DMS53 treated with DMSO at 0.1 percent for 48 hours (cell line): Measurements from ENCODE around the gene ZNF816.
"Not testable (repeated sequence)": the region's sequence is repeated elsewhere in the genome, so short reads cannot be mapped to it uniquely, and the experiment has no call there.

ENCODE experiments used
- DNase-seq: peaks from one replicate; lab custom pipeline; 2025; ENCODE audit not compliant: unreplicated experiment; lab: John Stamatoyannopoulos, UW

The ZNF816 gene

DNA sequence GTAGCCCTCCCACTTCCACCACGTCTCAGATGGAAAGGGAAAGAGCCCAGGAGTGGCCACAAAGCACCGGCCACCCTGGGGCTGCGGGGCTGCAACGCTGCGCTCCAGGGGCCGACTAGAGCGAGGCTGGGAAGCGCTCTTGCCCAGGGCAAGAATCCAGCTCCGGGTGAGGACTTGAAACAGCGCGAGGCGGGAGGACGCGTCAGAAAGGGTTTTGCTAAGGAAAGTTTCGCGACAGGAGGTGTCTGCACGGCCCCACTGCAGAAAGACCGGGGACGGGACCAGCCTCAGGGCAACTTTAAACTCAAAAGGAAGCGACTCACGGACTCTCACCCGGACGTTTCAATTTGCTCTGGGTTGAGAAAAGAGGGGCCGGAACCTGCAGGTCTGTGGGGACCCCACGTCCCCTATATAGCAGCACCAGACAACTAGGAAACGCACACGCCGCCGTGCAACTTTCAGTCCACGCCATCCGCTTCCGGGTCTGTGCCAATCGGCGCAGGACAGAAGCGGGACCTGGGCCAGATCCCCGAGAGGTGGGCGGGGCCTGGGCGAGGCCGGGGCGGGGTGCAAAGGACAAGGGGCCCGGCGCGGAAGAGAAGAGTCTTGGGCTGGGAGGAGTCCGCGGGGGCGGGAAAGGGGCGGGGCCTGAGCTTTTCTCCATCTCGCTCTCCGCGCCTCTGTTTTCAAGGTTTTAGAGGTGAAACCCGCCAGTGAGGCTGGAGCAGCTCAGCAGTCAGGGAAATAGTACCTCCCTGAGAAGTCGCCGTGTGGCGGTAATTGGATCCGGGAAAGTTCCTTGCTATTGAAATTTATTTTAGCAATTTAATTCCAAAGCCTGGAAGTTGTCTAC, at the start of gene ZNF816:
Gene ZNF816, minus strand, starts transcription at position 488 of the 853 bp plus-strand sequence. CDS start 6,792 bp downstream, outside the sequence.
- peak; percentile 90 for DNase-seq

DNA sequence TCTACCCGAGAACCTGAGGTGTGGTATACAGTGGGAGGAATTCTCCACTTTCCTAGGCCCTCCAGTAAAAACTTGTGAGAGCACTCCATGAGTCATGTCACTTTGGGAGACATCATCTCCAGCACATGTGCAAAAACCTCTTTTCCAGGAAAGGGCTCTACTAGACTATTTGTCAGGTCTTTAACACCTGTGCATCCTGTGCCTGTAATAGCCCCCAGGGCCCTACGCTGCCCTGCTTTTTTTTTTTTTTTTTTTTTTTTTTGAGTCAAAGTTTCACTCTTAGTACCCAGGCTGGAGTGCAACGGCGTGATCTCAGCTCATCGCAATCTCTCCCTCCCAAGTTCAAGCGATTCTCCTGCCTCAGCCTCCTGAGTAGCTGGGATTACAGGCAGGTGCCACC, 49.3 kb upstream of the ZNF816 start:
- DNase-seq = no peak

DNA sequence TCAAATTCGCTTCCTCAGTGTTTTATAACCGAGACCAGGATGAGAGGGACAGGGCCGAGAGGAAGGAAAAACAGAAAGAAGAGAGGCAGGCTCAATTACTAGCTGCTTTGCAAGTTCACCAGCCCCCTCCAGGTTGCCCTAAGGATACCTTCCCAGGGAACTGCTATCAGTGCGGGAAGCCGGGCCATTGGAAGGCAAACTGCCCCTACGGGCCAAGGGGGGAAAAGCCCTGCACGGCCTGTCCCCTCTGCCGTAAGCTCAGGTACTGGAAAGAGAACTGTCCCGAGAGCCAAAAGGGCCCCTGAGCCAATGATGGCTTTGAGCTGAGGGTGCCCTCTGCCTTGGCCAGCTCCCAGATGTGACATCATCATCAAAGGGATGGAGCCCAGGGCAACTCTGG, 47.8 kb upstream of the ZNF816 start:
- no peak for DNase-seq

DNA sequence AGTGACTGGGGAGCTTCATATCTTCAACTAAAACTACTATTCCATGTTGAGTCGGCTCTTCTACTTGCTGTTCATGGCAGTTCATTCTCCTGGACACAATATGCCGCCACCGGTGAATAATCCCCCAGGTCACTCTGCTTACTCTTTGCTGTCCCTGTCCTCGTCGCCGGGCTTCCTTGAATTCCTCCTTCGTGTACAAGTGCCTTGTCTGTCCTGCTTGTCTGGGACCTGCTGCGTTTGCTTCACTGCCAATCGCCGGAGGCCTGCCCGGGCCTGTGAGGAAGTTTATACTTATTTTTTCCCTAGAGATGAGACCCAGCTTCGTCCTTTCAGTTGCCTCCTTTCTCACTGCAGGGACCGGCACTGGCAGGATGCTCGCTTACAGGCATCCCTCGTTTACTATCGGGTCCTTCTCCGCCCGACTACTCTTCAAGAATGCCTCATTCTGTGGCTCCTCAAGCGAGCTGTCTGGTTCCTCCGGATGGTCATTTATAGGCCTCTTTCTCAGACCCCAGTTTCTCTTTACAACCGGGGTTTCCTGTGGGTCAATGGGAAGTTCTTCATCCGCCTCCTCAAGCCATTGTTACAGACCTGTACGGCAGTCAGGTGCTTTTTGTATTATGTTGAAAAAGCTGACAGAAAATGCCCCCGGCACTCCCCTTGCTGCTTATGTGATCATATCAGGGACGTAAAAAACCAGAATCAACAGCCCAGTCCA, 45.5 kb upstream of the ZNF816 start:
- no peak for DNase-seq

DNA sequence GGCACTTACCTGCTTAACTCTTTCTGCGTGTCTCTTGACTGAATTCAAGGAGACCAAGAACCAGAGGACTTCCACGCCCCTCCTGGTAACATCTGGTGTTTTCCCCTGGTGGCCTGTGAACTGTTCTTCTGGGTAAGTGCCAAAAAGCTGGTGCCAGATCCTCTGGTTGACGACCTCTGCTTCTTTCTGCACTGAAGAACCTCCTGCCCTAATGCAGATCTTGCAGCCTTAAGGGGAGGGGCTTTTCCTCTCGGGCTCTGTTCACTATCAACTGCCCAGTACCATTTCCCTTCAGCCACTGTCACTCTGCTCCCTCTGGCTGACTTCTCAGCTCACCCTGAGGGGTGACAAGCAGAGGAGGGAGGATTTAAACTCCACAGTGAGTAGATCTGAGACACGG, 44.9 kb upstream of the ZNF816 start:
- no peak for DNase-seq

DNA sequence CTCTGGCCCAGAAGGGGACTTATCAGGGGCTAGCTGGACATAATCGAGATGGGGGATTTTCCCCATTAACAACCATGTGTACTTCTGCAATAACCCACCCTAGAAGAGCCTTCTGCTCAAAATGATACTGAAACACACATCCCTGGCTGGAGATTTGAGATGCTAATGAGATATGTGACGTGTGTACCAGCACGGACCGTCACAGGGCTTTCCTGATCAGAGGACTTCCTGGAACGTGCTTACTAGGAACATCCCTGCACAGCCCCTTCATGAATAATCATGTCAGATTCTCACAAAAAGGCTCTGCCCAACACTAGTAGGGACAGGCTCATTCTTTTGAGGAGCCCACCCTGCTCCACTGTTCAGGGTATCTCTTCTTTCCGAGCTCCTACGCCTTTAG, 44.5 kb upstream of the ZNF816 start:
- no peak for DNase-seq

DNA sequence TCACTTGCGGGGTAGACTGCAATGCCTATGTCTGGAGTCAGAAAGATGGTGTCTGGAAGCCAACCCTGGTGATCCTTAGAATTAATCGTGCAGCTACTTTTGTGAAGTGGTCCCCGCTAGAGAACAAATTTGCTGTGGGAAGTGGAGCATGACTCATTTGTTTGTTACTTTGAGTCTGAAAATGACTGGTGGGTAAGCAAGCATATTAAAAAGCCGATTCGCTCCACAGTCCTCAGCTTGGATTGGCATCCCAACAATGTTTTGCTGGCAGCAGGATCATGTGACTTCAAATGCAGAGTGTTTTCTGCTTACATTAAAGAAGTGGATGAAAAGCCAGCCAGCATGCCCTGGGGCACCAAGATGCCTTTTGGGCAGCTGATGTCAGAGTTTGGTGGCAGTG, 41.6 kb upstream of the ZNF816 start:
- DNase-seq = no peak

DNA sequence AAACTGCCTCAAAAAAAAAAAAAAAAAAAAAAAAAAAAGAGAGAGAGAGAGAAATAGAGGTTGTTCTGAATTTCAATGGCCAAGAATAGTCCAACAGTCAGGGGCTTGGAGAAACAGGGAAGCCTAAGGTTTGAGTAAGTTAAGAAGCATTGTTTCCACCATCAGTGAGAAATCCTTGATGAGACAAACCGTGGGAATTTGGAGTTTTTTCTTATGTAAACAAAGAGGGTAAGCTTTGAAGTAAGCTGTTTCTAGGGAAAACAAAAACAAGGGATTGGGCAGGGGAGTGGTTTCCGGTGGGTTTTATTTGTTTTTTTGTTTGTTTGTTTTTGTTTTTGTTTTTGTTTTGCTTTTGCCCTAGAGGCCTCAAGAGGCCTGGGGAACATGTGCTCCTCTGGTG, 39.8 kb upstream of the ZNF816 start:
- DNase-seq = no peak

DNA sequence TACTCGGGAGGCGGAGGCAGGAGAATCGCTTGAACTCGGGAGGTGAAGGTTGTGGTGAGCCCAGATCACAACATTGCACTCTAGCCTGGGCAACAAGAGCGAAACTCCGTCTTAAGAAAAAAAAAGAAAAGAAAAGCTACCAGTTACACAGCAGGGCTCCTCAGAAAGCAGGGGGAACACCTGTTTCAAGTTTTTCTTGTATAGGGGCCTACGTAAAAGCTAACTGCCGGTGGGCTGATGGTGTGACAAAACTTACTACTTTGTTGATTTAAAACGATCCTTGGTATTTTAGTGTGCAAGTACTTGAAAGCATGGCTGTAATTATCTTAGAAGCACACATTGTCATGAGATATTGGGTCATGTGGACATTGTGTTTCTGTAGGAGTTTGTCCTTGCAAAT, 35.3 kb upstream of the ZNF816 start:
- DNase-seq = no peak

DNA sequence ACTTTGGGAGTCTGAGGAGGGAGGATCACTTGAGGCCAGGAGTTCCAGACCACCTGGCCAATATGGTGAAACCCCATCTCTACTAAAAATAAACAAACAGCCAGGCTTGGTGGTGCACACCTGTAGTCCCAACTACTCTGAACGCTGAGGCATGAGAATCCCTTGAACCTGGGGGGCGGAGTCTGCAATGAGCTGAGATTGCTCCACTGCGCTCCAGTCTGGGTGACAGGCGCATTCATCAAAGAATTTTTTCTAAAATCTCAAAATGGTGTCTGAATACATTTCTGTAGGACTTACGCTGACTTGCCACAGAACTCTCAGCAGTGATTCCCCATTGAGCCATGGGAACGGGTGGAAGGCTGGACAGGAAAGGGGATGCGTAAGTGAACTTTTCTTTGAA, 33.0 kb upstream of the ZNF816 start:
- DNase-seq = no peak

DNA sequence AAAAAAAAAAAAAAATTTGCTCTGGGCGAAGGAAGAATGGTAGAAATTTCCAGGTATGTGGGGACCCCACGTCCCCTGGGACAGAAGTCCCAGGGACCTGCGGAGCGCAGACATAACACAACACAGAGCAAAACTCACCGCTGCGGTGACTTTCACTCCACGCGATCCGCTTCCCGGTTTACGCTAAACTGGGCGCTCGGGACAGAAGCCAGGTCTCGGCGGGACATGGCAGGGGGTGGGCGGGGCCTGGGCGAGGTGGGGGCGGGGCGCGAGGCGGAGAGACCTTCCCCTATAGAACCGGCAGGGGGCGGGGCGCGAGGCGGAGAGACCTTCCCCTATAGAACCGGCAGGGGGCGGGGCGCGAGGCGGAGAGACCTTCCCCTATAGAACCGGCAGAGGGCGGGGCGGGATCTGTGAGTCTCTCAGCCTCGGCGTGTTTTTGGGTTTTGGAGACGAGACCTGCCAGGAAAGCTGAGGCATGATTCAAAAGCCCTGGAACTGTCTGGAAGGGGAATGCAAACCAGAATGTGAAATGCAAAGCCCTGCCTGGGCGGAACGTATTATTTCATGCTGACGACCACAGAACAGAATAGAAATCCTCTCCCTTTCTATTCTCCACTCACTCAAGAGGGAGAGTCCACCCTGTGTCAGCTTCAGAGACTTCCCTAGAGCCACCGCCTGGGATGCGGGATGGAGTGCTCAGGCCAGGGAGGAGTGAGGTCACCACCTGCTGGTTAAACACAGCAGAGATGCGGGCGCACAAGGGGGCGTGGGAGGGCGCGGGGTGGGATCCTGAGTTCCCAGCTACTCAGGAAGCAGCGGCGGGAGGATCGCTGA, 30.9 kb upstream of the ZNF816 start:
- DNase-seq = peak; percentile 65

DNA sequence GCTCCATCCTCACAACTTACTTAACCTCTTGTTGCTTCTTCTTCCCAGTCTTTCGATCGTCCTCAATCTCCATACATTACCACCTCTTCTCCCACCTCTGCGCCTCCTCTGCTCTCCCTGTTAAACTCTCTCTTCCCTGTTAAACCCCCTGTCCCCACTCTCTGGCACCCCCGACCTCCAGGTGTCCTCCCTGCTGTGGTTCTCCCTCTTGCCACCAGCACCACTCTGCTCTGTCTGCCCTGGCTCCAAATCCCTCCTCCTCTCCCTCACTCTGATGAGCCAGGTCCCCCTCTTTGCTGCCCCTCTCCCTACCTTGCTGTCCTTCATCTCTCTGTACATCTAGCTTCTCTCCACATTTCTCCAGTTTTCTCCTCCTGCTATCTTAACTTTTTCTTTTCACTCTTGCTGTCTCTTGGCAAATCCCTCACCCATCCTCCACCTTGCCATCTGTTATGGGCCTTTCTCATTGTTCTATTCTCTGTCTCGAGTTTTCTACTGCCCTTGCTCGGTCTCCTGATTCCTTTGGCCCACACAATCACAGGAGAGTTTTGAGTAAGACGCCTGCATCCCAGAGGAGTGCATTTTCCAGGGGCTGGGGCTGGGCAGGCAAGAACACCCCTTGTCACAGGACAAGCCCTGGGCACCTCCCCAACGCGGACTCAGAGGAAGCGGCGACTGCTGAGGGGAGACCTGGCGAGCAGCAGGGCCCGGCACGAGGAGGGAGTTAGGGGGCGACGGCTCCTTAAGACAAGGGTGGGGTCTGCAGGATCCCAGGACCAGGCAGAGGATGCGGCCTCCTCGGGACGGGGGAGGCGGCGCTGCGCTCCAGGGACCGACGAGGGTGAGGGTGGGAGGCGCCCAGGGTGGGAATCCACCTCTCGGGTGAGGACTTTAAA, 29.7 kb upstream of the ZNF816 start:
- DNase-seq = no peak

DNA sequence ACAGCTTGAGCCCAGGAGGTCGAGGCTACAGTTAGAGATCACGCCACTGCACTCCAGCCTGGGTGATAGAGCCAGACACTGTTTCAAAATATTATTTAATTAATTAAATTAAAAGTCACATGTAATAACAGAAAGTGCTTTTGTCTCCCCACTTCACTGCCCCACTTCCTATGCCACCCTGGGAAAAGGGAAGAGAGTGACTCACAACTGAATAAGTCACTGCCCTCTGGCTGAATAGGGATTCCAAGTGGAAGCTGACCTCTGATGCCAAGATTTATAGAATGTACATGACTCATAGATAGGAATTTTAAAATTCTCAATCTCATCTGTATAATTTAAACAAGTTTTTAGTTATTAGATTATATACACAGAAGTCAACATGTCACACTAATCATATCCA, 28.8 kb upstream of the ZNF816 start:
- DNase-seq = no peak

DNA sequence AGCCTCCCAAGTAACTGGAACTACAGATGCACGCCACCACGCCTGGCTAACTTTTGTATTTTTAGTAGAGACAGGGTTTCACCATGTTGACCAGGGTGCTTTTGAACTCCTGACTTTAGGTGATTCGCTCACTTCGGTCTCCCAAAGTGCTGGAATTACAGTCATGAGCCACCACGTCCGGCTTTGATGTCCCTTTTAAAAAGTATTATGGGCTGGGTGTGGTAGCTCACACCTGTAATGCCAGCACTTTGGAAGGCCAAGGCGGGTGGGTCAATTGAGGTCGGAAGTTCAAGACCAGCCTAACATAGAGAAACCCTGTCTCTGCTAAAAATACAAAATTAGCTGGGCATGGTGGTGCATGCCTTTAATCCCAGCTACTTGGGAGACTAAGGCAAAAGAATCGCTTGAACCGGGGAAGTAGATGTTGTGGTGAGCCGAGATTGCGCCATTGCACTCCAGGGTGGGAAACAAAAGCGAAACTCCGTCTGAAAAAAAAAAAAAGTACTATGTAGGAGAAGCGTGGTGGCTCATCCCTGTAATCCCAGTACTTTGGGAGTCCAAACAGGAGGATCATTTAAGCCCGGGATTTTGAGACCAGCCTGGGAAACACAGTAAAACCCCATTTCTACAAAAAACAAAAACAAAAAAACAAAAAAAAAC, 28.2 kb upstream of the ZNF816 start:
- no peak for DNase-seq

DNA sequence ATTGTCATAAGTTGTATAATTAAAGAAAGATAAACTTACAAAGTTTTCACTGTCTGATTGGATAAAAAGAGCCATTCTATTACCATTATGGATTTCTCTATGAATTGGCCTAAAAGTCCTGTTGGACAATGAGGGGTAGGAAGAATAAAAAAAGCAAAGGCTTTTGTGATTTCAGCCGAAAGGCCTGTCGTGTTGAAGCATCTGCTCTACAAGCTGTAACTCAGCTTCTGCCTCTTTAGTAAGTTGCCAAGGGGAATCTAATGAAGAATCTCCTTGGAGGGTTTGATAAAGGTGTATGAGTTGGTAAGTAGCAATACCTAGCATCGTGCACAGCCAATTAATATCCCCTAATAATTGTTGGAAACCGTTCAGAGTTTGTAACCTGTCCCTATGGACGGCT, 25.8 kb upstream of the ZNF816 start:
- no peak for DNase-seq

DNA sequence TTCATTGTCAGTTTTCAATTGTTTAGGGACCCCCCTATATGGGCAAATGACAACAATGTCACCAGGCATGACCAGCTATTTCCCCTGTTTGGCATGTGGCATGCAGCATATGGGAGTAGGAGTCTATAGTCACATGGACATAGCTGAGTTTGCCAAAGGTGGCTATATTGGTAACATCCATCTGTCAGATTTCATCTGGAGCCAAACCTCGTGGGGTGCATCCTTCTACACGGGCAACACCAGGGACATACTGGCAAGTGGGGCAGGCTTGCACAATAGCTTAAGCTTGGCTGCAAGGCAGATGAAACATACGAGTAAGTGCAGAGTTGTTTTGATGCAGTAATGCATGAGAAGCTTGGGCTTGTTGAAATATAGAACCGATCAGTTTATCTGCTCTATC, 24.5 kb upstream of the ZNF816 start:
- no peak for DNase-seq

DNA sequence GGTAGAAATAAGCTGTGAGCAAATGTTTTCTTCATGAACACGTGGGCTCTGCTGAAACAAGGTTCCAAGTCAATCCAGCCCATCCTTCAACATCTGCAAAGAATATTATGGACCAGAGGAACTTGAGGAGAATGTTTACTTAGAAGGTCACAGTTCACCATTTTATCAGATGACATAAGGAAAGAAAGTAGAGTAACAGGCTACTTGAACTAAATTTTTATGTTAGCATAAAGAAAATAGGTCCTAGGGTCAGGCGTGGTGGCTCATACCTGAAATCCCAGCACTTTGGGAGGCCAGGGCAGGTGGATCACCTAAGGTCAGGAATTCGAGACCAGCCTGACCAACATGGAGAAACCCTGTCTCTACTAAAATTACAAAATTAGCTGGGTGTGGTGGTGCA, 20.5 kb upstream of the ZNF816 start:
- not testable (repeated sequence) for DNase-seq

DNA sequence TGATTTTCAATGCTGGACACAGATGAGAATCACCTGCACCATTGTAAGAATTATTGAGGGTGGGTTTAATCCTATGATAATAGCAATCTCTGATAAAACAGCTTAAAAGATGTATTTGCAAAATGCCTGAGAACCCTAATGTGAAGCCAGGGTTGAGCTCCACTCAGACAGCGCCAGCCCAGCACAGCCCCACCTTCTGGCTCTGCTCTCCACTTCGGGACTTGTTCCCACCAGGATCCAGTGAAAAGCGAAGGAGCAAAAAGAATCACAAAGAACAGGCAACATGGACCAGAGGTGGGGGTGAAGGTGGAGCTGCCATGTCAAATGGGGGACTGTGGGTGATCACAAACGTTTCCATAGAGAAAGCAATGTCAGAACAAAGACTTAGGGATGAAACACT, 18.6 kb upstream of the ZNF816 start:
- DNase-seq = no peak

DNA sequence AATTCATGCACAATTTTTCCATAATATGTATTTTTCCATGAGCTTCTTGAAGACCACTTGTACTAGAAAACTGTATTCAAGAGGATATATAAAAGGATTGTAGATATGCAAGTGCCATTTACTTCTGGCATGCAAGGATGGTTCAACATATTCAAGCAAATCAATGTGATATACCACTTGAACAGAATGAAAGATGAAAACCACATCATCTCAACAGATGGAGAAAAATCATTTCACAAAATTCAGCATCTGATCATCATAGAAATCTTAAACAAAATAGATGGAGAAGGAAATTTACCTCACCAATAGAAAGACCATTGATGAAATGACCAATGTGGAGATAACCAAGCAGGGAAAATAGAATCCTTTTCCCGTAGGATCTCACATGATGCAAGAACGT, 5.1 kb upstream of the ZNF816 start:
- no peak for DNase-seq

DNA sequence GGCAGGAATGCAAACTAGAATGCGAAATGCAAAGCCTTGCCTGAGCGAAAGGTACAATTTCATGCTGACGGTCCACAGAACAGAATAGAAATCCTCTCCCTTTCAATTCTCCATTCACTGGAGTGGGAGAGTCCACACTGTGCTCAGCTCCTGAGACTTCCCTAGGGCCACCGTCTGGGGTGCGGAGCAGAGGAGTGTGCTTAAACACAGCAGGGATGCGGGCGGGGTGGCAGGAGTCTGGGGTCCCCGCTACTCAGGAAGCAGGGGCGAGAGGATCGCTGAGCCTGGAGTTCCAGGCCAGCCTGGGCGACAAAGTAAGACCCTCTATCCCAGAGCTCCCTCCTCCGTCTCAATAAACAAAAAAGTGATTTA, 552 bp upstream of the ZNF816 start:
- peak; percentile 37 for DNase-seq
